GM21528 (cell line): ENCODE measurements around the gene KIAA0930.

Experiments used
- ATAC-seq: cut with Tn5 transposase; IDR thresholded peaks from one replicate; pipeline ENCODE4 v1.9.1; 2021; ENCODE audit warnings: mild to moderate bottlenecking, moderate library complexity; ENCODE audit not compliant: unreplicated experiment, low FRiP score

KIAA0930 gene

DNA sequence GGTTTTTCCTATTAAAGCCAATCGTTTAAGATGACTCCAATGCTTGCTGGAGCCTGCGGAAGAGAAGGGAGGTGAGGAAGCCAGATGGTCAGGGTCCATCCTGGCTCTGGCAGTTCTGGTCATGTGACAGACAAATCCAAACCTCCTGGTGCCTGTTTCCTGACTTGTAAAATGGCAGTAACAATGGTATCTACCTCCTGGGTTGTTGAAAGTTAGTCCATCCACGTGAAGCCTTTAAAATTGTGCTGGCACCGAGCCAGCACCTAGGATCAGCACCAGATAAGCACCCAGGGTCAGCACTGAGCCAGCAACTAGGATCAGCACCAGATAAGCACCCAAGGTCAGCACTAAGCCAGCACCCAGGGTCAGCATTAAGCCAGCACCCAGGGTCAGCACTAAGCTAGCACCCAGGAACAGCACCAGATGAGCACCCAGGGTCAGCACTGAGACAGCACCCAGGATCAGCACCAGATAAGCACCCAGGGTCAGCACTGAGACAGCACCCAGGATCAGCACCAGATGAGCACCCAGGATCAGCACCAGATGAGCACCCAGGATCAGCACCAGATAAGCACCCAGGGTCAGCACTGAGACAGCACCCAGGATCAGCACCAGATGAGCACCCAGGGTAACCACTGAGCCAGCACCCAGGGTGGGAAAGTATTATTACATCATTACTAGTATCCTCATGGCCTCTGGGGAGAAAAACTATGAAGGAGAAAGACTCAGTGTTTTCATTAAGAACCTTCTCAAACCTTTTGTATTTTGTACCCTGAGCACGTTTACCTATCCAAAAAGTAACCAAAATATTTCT lies 17.2 kb downstream of the KIAA0930 start:
- ATAC-seq, result no peak

DNA sequence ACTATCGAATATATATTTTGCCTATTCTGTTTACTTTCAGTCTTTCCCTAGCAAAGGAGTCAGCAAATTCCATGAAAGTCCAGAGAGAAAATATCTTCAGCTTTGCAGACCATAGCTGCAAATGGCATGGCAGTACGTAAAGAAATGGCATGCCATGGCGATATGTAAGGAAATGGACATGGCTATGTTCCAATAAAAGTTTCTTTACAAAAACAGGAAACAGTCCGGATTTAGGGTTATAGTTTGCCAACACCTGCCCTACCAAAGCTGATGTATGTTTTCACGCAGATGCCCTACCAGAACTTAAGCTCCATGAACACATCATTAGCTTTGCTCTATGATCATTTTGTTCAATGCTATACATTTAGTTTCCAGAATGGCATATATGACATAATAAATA lies 19.5 kb downstream of the KIAA0930 start:
- ATAC-seq, result no peak

DNA sequence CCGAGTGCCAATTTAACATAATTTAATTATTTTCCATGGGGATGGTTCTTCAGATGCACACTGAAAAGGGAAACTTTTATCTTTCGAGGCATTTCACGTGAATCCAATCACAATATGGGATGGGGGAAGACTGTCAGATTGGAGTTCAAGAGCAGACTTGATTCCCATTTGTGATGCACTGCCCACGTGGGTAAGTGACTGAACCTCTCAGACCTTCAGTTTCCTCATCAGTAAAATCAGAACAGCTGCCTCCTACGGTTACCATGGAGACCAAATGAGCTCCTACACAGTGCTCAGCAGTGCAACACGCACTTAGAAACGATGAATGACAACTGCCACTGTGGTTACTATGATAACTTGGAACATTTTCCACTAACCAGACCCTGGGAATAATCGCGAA lies 21.7 kb downstream of the KIAA0930 start:
- no peak for ATAC-seq

DNA sequence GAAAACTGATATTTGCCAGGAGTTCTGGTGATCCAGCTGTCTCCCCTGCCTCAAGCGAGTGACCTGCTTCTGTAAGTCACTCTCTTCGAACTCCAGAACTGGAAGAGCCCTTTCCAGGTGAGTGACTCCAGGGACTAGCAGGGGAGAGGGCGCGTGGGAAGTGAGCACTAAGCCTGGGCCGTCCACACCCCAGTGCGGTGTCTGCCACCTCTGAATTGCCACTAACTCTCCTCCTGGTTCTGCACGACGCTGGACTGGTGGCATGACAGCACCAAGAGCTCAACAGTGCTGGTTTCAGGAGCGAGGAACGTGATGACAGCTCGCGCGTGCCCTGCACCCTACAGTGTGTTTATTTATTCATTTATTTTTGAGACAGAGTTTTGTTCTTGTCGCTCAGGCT lies 22.9 kb downstream of the KIAA0930 start:
- no peak for ATAC-seq

DNA sequence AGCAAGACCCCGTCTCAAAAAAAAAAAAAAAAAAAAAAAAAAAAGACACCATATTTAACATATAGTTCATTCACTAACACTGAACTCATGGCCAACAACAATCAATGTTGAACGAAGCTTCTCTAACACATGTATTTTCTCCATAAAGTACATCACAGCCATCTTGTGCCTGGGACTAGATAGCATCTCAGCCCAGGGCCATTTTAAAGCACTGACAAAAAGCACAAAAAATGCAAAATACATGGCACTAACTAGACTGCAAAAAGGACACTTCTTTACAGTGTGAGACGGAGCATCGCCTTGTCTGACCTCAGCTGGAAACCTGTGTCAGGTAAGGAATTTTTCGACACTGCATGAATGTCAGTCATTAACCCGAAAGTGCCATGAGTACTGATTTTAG lies 23.3 kb downstream of the KIAA0930 start:
- no peak for ATAC-seq

DNA sequence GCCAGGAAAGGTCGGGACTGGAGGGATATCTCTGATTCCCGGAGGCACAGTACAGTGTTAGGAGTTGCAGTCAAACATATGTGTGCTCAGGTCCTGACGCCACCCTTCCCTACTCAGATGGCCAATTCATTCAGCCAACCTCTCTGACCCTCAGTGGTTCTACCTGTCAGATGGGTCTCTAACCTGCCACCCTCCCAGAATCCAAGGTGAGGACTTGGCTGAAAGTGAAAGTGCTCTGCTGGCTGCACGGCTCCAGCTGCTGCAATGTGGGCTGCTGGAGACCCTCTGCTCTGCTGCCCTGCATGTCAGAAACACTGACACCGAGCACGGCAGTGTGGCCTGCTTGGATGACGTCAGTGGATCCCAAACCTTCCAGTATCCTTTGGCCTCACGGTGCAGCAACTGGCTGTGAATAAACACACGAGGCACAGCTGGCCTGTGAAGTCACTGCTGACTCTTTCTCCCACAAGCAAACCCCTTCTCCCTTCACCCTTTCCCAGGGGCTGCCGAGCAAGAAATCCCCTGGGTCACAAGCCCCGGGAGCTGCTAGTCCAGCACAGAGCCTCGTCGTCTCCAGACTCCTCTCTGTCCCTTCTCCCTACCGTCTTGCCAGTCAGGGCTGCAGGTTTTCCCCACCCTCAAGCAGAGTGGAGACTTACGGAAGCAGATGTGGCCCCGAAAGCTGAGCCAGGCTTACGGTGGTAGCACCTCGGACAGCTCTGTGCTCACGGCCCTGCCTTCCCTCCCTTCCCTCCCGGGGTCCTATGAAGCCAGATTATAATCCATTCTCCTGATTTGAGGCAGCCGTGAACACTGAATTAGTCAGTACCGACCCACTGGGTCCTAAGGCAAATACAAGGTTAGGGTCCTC lies 24.3 kb downstream of the KIAA0930 start:
- no peak for ATAC-seq

DNA sequence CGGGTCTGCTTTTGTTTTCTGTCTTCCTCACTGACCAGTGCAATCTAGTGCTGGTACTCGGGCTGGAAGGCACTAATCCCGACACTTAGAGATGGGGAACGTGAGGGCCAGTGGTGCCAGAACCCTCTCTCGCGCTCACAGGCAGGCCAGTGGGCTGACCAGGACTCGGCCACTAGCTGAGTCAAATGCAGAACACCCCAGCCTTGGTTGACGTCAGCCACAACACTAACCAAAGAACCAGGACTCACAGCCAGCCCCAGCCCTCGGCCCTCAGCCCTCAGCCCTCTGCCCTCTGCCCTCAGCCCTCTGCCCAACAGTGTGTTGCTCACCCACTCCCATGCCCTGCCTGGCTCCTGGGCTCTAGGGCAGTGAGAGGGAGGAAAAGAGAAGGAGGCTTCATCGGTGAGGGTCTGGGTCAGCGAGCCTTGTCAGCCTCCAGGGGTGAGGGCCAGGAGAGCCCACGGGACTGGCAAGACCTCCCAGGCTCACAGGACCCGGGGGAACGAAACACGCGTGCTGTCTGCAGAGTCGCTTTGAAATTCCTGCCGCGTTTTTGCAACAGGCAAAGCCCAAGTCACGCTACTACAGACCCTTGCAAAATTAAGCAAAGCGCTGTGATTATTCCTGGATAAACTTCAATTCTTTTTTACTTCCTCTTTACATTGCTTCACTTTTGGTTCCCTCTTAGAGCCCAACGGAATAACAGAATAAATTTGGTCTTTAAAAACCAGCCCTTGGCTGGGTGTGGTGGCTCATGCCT lies 27.5 kb downstream of the KIAA0930 start:
- no peak for ATAC-seq

DNA sequence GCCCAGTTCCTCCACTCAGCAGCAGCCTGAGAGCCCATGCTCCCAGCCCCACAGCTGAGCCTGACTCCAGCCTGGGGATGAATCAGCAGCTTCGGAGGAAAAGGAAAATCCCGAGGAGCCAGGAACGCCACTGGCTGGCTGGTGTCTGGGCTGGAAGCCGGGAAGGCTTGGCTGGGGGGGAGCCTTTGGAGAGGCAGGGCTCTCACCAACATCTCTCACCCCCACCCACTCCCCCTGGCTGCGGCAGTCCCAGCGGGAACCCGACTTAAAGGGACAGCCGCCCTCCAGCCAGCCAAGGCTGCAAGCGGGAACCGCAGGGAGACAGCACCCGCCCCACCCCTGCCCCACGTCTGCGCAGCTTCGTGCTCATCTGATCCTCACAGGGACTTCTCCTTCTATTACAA lies 28.4 kb downstream of the KIAA0930 start:
- ATAC-seq, result no peak

DNA sequence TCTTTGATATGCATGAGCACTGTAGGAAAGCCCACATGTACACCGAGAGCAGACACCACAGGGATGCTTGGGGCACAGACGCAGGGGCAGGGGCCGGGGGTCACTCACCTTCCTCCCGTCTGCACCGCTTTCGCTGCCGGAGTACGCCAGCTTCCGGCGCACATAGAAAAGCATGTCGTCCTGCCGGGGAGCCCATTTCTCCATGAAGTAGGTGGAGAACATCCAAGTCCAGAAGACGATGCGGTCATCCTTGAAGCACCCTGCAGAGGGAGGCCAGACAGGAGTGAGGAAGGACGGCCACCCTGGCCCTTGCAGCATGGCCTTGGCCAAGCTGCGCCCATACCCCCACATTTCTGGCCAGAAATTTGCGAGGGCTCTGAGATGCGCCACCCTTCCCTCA lies 28.8 kb downstream of the KIAA0930 start:
- no peak for ATAC-seq

DNA sequence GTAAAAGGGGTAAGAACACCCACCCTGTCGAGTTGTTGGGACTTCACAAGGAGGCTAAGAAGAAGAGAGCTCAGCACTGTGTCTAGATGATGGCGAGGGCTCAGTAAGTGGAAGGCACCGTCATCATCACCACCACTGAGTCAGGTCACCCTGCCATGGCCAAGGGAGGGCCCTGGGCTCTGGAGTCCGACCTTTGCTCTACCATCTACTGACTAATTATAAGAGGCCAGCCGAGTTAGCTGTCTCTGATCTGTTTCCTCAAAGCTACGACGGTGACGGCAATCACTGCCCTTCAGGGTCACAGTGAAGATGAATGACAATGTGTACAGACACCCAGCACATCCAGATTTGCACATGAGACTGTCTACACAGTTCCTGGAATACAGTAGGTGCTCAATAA lies 29.3 kb downstream of the KIAA0930 start:
- no peak for ATAC-seq

DNA sequence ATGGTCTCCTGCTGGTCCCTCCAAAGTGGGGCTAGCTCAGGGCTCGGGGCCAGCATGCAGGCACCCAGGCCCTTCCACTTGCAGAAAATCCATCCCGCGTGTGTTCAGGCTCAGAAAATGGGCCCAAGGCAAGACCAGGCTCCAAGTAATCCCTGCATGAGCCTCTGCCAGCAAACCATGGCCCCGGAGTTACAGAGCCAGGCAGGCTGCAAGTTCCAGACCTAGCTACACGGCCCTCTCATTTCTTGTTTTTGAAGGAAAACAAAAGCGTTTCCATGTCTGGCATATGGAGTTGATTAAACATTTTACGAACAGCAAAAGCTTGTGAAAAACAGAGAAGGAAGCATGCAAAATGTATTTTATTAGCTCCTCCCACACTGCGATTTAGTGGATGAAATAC lies 29.7 kb downstream of the KIAA0930 start:
- ATAC-seq, result no peak

DNA sequence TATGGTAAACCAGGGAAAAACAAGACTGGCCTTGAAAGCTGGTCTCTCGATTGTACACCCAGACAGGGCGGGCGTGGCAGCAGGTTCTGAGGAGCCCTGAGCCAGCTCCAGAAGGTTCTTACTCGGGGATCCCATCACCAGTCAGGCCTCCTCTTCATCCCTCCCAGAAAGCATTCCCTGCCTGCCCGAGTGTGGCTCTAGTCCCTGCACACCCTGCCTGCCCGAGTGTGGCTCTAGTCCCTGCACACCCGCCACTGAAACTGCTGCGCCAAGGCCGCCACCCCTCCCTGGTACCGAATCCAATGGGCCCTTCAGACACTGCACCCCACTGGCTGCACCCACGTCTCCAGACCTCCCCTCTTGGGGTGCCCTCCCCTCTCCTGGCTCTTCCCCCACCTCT lies 30.1 kb downstream of the KIAA0930 start:
- ATAC-seq, result no peak

DNA sequence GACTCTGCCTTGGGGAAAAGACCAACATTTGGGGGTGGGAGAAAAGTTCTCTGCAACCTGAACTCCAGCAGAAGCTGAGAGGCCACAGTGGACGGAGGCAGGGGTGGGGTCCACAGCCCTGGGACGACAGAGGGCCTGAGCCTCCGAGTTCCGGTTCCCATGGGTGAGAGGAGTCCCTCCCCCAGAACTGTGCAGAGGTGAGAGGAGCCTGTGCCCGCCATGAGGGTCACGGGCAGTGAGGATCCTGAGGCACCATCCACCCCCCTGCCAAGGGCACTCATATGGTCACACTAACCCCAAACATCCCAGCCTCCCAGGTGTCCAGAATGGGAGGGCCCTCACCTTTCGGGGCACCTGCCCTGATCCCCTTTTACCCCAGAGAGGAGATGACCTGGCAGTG lies 30.5 kb downstream of the KIAA0930 start:
- no peak for ATAC-seq

DNA sequence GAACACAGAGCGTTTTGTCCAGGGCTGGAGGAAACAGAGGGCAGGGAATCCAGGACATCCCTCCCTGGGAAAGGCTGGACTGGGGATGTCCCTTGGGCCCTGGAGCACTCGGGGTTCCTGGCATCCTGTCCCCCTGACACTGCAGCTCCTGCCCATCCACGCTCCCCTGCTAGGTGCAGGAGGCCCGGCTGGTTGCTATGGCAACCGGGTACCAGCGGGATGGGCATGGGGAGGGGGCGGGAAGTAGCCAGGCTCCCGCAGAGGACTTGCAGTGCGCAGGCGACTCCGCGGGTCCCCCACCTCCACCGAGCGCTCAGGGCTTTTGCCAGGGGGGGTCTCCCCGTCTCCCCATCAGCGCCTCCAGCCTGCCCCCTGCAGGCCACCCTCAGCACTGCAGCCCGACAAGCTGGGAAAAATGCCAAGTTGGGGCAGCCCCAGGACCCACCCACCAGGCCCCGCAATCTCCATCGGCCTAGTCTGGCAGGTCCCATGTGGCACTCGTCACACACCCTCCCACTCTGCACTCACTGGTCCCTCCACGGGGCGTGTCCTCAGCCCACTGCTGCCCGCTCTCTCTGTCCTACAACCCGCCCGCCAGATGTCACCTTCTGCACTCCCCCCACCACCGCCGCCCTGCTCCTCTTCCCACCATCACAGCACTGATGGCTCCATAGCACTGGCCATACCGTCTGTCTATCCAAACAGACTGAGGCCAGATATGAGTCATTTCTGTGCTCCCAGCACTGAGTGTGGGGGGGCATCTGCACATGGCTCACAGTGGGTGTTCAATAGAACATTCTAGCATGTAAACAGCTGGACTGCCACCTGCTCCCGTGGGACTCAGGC lies 31.5 kb downstream of the KIAA0930 start:
- no peak for ATAC-seq

DNA sequence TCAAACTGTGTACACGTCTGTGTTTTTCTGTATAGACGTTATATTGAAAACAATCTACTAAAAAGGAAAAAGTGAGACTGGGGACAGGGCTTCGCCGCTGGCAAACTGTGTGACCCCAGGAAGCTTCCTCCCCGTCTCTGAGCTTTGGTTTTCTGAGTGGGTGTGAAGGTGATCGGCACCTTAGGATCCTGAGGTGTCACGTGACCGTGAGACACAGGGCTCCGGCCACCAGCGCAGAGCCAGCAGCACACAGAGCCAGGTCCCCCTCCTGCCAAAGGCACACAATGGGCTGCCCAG lies 32.0 kb downstream of the KIAA0930 start:
- ATAC-seq, result no peak

DNA sequence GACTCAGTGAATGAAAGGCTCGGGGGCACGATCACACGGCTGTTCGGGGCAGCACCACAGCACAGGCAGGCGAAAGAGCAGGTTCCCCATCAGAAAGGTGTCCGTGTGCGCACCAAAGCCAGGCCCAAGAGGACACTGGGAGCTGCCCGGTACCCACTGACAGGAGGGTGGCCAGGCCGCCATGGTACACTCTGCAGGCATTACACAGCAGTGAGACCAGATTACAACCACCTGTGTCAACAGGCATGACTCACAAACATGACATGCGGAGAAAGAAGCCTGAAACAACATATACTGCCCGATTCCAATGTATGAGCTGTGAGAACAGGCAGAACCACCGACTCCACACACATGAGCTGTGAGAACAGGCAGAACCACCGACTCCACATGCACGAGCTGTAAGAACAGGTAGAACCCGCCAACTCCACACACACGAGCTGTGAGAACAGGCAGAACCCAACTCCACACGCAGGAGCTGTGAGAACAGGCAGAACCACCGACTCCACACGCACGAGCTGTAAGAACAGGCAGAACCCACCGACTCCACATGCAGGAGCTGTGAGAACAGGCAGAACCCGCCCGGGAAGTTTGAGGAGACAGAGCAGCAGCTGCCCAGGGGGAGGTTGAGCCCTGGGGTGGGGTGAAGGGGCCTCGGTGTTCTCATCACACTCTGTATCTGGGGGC lies 32.6 kb downstream of the KIAA0930 start:
- no peak for ATAC-seq

DNA sequence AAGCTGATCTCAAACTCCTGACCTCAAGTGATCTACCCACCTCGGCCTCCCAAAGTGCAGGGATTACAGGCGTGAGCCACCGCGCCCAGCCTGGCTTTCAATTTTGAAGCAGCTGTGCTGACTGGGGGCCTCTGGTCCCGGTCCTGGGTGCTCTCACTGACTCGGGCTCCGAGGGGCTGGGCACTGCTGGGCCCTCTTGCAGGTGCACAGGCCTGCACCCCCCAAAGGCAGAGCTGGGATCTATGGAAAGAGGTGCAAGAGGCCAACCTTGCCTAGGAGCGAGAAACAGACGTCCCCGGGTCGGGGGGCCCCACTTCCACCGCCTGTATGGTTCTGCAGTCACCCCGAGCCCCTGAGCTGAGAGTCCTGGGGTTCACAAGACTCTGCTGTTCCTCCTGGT lies 33.2 kb downstream of the KIAA0930 start:
- no peak for ATAC-seq

DNA sequence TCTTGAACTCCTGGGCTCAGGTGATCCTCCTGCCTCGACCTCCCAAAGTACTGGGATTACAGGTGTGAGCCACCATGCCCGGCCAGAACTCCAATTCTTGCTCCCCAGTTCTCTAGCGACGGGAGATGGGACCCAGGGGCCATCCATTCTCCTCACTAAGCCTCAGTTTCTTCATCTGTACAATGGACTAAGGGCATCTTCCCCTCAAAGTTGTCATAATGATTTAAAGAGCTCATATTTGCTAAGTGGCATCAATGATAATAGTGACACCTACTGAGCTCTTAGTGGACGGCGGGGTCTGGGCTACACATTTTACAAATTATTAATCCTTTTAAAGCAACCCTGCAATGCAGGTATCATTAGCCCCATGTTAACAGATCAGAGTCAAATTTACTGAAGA lies 34.5 kb downstream of the KIAA0930 start:
- no peak for ATAC-seq

DNA sequence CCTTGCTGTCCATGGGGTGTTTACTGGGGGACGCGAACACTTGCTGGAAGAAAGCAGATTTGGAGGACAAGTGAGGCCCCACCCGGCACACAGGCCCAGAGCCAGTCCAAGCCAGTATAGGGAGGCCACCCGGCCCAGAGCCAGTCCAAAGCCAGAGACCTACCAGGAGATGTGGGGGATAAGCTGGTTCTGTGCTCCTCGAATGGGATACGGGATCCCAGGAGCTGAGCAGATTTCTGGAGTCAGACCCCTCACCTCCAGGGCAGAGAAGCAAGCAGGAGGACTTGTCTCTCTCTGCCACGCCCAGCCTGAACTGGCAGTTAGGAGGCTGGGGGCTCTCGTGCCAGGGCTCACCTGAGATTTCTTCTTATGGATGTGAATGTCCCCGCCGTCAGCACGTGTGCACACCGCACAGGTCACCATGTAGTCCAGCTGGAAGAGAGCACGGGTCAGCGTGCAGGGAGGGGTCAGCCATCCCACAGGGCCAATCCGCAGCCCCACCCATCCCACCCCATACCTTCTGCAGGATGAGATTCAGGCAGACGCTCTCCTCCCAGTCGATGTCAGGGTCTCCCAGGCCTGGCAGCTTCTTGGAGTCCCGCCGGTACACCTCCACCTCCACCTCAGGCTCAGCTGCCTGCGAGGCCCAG lies 35.3 kb downstream of the KIAA0930 start:
- ATAC-seq, result no peak
